RWPE1 (cell line): ENCODE results near the gene SPATA20.

Source experiments
- CTCF ChIA-PET: fragments of 350-600 bp; sonication (Branson Sonifier 250); formaldehyde crosslinking; extraction: SDS; loops from one replicate; lab custom pipeline; 2021; lab: Yijun Ruan, JAX
- POLR2A ChIA-PET: fragments of 400-600 bp; formaldehyde crosslinking; extraction: SDS; loops from one replicate; lab custom pipeline; 2020; ENCODE audit warnings: antibody characterized with exemption; ENCODE audit not compliant: low non-redundant PET; lab: Yijun Ruan, JAX
- DNase-seq: peaks from one replicate; pipeline ENCODE4 v3.0.0; 2012; ENCODE audit warnings: low spot score
- H3K27ac ChIP-seq: fragments of 450-650 bp; 2 replicates; pipeline ENCODE4 v1.5.1; 2017
- TF ChIP-seq, protein P1 (sequence below): fragments of 450-650 bp; conservative IDR thresholded peaks from 2 replicates; pipeline ENCODE4 v1.5.1; 2017; ENCODE audit warnings: low read depth, mild to moderate bottlenecking

The SPATA20 gene

DNA sequence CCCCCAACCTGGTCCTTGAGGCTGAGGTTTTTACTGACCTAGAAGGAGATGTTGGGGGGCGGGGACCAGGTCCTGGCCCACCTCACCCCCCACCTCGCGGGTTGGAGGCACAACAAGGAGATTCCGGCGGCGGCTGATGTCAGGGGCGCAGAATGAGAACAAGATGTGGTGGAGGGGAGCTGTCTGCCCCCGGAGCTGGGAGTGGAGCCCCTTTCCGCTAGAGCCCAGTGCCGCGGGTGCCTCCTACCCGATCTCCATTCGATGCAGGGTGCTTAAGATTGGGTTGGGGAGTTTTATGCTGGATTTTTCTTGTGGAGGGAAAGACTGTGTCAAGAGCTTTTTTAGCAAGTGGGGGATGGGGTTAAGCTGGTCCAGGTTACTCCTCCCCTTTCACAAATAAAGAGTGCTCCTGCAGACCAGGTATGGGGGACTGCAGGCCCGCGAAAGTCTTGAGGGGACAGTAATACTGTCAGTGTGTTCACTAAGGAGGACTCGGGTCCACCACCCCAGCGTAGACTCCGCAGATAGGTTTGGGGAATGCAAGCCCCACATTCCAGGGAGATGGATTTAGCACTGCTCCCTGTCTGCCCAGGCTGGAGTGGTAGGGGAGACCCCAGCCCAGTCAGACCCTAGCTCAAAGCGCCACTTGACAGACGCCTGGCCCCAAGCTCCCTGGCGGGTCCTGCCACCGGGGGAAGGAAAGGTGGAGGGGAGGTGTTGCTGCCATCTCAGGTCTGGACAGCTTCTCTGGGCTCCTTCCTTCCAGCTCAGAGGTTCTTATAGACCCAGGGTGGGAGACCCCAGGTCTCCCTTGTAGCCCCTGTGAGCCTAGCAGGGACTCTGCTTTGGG is 15.5 kb downstream of the SPATA20 start:
- no peak for DNase-seq
- no peak overlapping the region for H3K27ac ChIP-seq
- TF ChIP-seq, protein P1, sequence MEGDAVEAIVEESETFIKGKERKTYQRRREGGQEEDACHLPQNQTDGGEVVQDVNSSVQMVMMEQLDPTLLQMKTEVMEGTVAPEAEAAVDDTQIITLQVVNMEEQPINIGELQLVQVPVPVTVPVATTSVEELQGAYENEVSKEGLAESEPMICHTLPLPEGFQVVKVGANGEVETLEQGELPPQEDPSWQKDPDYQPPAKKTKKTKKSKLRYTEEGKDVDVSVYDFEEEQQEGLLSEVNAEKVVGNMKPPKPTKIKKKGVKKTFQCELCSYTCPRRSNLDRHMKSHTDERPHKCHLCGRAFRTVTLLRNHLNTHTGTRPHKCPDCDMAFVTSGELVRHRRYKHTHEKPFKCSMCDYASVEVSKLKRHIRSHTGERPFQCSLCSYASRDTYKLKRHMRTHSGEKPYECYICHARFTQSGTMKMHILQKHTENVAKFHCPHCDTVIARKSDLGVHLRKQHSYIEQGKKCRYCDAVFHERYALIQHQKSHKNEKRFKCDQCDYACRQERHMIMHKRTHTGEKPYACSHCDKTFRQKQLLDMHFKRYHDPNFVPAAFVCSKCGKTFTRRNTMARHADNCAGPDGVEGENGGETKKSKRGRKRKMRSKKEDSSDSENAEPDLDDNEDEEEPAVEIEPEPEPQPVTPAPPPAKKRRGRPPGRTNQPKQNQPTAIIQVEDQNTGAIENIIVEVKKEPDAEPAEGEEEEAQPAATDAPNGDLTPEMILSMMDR: no peak
- POLR2A ChIA-PET: no interaction called here
- CTCF ChIA-PET: interaction anchor here (0.7 to 1.0 kb wide), 2 partner anchors 11 to 140 kb away, joined by 3 read pairs; no protein-coding TSS in a partner anchor

DNA sequence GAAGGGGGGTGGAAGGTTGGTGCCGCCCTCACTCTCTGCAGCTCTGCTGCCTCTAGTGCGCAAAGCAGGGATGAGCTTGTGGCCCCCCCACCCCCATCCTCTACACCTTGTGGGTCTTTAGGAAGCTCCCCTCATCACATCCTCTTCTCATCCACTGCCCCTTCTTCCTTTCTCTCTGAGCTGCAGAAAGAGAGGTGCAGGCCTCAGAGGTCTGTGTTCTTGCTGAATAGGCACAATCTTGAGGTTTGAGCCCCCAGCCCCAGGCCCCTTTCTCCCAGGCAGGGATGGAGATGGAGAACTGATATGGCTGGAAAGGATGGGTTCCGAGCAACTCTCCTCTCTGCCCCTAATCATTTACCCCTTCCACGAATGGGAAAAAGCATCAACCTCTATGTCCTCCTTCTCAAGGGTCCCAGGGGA is 16.1 kb downstream of the SPATA20 start:
- DNase-seq: no peak
- TF ChIP-seq, protein P1: no peak
- ChIA-PET CTCF (interaction anchor here (0.7 kb wide), 1 partner anchor 141 kb away, joined by 3 read pairs; no protein-coding TSS in a partner anchor), POLR2A (no interaction called here)
- H3K27ac ChIP-seq: no peak overlapping the region

DNA sequence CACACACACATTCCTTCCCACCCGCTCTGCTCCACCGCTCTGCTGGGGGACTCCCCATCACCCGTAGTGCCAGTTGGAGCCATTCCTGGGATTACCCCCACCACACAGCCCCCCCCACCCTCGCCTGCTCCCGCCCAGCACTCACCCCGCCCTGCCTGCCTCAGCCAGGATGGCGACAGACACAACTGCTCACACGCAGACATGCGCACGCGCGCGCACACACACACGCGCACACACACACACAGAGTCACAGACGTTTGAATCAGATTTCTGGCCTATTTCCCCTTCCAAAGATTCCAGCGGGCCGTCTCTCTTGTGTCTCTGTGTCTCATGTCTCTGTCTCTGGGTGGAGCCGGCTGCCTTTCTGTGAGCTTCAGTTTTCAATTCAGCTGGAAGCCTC is 17.9 kb downstream of the SPATA20 start:
- POLR2A ChIA-PET: no interaction called here
- TF ChIP-seq, protein P1: no peak
- DNase-seq: no peak
- H3K27ac ChIP-seq: no peak overlapping the region
- CTCF ChIA-PET: interaction anchor here (0.6 to 1.4 kb wide), 4 partner anchors 12 to 196 kb away, joined by 3 to 6 read pairs (median 4); no protein-coding TSS in a partner anchor

DNA sequence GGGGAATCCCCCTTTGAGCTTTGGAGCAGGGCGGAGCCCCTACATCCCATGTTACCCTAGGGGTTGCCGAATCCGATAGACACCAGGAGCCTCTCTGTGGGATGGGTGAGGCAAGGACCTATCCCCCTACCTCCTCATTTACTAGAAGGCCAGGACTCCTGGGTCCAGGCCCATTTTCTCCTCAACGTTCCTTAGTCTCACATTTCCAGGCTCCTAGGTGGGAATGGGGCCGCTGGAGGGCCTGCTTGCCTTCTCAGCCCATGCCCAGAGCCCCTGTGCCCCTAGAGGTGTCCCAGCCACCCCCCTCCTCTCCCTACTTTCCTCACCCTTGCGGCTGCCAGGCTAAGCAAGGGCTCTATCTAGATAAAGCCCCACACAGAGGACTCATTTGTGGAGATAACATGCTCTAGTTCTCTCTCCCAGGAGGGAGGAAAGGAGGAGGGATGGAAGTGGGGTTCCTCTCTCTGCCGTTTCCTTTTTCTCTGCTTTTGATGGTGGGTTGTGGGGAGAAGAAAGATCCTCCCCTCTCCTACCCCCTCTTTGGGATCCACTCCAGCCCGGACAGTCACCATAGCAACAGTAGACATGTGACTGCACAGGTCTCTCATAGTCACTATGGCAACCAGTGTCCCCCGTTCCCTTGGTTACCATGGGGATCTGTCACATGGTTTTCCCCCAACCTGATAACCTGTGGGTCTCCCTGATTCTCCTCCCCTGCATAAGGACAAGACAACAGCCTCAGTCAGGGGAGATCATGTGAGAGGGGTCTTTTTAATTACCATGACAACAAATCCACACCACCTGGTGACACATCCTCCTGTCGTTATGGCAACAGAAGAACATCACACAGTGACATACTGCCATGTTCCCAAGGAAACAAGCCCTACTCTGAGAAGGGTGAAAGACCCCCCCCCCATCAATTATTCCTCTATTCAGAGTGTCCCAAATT is 18.7 kb downstream of the SPATA20 start:
- ChIA-PET POLR2A (no interaction called here), CTCF (interaction anchor here (0.7 to 1.2 kb wide), 2 partner anchors 13 to 587 kb away, joined by 3 read pairs; no protein-coding TSS in a partner anchor)
- no peak overlapping the region for H3K27ac ChIP-seq
- TF ChIP-seq, protein P1: no peak
- no peak for DNase-seq

DNA sequence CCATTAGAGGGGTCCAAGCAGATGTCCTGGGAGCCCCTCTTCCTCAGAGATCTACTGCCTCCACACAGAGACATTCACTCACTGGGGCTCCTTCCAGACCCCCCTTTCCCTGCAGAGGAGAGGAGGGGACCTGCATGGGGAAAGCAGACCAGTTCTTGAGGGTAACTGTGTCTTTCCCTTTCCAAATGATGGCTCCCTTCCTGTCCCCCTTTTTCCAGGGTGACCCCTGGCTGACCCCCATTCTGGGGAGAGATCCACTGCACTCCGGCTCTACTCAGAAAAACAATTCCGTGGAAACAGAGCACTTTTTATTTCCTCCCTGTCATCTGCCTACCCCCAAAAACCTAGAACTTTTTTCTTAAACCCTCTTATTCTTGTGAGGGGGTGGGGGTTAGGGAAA is 19.9 kb downstream of the SPATA20 start:
- TF ChIP-seq, protein P1: no peak
- no peak overlapping the region for H3K27ac ChIP-seq
- DNase-seq: no peak
- POLR2A ChIA-PET: no interaction called here
- CTCF ChIA-PET: interaction anchor here (0.7 kb wide), 1 partner anchor 589 kb away, joined by 3 read pairs; no protein-coding TSS in a partner anchor

DNA sequence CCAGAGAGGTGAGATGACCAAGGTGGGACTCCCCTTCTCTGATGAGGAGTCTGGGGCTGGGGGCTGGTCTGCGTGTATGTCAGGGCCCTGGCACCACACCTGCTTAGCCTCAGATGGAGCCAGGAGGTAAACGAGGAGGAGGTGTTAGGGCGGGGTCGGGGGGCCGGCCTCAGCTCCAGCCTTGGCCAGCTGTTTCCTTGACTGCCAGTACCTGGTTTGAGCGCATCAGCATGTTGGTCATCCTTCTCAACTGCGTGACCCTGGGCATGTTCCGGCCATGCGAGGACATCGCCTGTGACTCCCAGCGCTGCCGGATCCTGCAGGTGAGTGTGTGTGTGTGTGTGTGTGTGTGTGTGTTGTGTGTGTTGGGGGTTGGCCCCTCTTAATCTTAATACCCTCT is 21.7 kb downstream of the SPATA20 start:
- no peak overlapping the region for H3K27ac ChIP-seq
- no peak for DNase-seq
- TF ChIP-seq, protein P1: no peak
- POLR2A ChIA-PET: no interaction called here
- CTCF ChIA-PET: no interaction called here
